GM15510 (cell line): ENCODE measurements around the gene HOXD8.

Experiments
- POLR2A ChIP-seq: IDR thresholded peaks from 3 replicates; pipeline ENCODE4 v1.6.1; 2011; ENCODE audit warnings: borderline replicate concordance; ENCODE audit not compliant: insufficient read length; ENCODE audit errors: extremely low read depth

The HOXD8 gene

DNA sequence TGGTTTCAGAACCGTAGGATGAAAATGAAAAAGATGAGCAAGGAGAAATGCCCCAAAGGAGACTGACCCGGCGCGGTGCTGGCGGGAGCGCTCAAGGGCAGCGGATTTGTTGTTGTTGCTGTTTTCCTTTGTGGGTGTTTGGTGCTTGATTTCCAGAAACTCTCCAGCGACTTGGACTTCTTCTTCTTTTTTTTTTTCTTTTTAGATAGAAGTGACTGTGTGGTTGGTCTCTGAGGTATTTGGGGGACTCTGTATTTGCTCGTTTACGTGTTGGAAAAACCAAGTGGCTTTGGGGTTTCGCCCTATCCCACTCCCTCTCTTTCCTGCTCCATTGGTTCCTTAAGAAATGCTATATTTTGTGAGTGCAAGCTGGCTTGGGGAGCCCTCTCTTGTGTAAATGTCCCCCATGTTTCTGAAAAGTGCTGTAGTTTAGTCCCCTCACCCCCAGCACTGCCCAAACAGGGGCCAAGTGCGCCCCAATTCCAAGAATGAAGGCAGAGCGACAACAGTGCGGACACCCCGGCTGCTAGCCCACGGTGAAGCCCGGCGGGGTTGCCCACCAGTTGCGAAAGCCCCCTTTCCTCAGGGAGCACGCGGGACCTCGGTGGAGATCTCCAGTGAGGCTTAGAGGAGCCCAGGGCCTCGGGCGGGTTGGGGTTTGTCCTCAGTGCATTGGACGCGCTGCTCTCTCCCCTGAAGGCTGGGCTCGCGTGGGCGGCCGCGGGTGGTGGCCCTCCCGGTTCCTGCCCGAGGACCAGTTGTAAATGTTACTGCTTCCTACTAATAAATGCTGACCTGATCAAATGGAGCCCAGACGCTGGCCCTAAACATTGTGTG is 5.2 kb upstream of the HOXD8 start:
- TF ChIP-seq POLR2A: no peak

DNA sequence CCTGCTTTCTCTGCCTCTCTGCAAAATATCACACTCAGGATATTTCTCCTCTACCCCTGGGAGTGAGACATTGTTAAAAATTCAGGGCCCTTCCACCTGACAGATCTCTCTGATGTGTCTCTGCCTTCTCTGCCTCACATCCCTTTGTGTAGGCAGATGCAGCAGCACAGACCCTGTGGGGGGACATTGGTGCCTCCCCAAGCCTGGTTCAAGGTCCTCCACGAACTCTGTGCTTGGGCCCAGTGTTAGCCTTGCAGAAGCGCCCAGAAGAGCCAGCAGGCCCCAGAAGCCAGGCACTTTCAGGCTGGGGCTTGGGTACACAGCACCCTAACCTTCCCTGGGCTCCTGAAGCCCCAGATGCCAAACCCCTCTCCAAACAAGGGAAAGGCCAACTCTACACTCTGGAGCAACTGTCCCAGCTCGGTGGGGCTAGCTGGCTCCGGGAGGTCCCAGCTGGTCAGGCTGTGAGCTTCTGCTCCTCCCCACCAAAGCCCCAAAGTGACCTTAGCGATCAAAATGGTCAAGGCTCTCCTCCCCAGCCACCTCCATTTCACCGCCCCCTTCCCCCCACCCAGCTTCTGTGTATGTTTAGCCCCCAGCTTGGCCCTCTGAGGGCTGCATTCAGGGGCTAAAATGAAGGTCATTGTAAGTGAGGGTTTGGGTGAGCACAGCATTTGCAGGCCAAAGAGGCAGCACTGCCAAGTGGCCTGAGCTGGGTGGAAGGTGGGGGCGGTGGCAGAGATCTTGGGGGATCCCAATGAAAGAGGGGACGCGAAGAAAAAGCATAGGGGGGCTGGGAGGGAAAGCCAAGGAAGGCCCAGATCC is 4.3 kb upstream of the HOXD8 start:
- TF ChIP-seq POLR2A: no peak

DNA sequence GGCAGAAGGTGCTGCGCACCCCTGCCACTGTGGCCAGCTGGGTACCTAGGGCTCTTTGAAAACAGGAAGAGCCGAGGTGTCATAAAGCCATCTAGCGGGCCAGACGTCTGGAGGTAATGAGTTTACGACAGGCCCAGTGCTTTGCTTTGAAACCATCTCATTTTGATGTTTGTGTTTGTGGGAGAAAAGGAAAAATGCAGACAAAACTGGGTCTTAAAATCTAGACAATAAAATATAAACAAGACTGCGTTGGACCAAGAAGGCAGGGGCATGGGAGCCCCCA is 3.8 kb upstream of the HOXD8 start:
- TF ChIP-seq POLR2A: no peak

DNA sequence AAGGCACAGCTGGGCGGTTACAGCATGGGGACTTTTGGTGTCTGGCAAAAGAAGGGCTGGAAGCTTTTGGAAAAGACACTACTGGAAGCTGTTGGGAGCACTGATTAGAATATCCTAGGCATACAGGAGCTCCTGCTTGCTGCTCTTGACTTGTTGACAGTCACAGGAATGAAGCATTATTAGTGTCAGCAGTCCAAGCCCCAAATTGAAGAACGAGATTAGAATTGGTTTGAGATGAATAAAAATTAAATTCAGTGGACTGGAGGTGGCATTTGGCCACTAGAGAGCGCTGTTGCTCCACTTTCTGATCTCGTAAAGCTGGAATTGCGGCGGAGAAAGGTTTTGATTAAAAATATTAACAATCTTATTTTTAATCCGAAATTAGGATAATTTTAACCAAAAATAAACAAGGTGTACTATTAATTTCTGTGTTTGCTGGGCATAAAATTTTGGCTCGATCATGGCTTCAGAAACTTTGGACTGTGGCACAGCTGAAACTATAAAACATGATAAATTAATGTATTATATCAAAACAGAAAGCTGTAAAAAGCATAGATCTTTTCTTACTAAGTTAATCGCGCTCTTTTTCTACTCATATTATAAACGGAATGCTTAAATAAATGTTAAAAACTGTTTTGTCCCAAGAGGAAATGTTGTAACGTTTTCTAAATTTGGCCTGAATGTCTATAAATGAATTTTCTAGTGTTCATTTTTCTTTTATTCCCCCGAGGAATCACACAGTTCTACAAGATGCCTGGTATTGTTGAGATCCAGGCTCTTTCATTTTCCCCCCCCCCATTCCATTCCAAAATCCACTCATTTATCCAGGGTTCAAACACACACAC is 2.4 kb upstream of the HOXD8 start:
- no peak for TF ChIP-seq POLR2A

DNA sequence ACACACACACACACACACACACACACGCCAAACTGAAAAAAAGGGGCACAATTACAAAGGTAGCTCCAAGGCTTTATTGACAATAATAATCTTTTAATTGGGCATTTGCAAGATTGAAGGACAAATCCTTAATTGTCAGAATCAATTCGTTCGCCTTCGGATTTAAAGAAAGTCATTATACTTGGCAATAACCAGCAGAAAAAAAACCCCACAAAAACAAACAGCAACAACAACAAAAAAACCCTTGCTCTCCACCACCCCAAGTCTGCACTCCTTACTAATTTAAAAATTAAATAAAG is 1.8 kb upstream of the HOXD8 start:
- TF ChIP-seq POLR2A: no peak

DNA sequence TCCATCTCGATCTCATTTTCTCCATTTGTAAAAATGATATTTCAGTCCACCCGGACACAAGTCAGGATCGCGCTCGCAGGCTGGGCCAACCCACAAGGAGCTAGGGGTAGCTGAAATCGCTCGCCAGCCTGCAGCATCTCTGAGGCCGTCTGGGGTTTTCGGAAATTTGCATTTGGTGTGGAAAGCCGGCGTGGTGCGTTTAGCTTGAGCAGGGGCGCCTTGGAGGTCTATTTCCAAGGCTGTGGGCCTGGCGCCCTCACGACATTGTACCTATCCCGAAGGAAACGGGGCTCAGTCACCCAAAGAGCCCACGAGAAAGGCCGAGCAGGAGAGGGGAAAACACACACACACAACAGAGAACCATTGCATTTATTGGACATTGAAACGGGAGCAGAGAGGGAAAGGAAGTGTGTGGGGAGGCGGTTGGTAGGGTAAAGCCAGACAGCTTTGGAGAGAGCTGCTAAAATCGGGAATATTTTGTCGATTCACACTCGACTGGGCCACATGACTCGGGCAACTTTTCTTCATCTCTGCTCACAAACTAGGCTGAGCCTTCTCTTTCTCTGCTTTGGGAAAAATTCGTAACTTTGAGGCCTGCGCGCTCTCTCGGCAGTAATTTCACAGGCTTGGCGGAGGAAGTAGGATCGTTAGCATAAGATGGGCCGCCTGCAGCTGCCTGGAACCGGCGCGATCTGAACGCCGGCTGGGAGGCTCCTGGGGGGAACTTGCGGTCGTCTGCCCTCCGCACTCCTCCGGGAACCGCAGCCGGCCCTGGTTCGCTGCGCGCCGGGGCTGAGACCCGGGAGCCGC is 1.1 kb upstream of the HOXD8 start:
- TF ChIP-seq POLR2A: no peak

DNA sequence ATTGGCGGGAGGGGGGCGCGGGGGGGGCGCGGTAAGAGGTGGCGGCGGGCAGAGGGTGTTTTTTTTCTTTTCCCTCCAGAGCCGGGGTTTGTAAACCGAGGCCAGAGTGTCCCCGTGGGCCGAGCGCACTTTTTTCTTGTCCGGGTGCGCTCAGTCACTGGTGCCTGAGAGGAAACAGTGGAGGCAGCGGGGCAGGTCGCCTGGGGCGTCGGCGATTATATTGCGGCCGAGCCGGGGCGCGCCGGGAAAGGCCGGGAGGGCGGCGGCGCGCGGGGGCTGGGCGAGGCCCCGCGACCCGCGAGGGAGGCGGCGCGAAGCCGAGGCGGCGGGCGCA is 275 bp downstream of the HOXD8 start:
- TF ChIP-seq POLR2A: no peak

DNA sequence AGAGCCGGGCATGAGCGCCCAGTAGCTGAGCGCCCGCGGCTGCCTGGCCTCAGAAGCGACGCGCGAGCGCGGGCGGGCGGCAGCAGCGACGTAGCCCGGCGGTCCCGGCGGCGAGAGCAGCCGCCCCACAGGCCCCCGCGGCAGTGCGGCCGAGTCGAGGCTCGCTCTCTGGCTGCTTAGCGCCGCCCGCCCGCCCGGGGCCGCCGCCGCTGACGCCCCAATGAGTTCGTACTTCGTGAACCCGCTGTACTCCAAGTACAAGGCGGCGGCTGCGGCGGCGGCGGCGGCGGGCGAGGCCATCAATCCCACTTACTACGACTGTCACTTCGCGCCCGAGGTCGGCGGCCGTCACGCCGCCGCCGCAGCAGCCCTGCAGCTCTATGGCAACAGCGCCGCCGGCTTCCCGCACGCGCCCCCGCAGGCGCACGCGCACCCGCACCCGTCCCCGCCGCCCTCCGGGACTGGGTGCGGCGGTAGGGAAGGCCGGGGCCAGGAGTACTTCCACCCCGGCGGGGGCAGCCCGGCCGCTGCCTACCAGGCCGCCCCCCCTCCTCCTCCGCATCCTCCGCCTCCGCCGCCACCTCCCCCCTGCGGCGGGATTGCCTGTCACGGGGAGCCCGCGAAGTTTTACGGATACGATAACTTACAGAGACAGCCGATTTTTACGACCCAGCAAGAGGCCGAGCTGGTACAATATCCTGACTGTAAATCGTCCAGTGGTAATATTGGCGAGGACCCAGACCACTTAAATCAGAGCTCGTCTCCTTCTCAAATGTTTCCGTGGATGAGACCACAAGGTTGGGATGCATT is 847 bp downstream of the HOXD8 start:
- TF ChIP-seq POLR2A: no peak

DNA sequence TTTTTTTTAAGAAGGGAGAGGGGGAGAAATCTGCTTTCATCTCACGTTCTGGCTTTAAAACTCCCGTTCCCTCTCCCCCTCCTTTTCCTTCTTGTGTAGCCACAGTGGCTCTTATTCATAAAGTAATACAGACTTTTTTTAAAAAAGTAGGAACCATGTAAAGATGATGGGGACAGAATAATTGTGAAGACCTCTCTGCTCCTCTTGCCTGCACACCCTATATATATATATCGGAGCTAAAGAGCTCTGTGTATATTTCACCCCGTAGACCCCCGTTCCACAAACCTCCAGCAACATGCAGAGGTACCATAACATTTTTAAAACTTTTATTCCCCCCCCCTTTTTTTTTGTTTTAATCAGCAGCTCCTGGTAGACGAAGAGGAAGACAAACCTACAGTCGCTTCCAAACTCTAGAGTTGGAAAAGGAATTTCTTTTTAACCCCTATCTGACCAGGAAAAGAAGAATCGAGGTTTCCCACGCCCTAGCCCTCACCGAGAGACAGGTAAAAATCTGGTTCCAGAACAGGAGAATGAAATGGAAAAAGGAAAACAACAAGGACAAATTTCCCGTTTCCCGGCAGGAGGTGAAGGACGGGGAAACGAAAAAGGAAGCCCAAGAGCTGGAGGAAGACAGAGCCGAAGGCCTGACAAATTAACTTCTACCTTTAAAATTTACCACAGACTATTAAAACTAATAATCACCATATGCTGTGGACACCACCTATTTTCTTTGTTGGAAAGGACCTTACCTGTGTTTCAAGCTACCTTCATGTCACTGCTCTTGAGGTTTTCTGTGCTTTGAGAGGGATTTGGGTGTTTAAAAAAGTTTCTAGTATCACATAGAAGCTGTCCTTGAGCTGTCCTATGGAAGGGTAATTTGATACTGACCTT is 1.7 kb downstream of the HOXD8 start:
- TF ChIP-seq POLR2A: no peak

DNA sequence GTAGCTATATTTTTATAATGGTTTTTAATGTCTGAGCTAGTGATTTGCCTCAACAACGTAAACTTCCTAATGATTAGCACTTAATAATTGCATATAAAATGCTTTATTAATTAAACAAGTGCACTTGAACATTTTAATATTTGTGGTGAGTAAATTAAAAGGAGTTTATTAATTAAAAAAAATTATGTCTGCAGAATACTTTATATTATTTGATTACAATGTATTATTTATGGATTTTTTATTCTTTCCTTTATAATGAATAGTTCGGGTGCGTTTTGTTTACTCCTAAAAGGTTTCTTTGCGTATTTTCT is 2.3 kb downstream of the HOXD8 start:
- TF ChIP-seq POLR2A: no peak

DNA sequence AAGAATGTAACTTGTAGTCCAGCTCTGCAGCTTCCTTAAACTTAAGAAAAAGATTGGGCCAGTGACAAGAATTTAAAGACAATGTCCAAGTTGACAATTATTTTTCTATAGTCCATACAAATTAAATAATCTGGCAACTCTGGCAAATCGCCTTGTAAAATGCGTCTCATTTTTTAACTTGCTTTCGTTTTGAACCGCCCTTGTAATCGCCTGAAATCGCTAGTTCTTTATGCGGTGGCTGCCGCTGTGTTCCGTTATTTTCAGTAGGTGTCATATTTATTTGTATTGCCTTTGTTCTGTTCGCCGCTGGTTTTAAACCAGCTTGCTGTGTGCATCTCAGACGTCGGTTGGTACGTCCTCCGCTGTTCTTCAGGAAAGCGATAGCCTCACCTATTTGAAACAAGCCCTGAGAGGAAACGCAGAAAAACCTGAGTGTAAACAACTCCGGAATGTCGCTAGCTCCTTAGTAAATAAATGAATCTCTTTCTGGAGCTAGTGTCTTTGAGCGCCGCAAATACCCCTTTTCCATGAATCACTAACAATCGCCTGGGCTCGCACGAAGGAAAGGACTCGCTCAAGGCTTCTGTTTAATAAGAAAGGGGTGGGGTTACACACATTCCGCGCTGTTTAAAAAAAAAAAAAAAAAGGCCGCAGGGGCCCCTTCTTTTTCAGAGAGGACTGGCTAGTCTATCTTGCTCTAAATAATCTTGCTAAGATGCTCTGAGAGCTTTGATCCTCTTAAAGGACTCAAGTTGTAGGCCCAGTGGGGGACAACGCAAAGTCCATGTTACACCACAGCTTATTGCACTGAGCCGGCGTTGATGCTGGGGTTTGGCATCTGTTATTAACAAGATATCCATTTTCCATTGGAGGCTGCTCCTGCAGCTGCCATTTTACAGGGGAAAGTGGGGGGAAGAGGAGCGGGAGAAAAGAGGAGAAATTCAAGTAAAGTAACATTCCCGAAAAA is 3.0 kb downstream of the HOXD8 start:
- TF ChIP-seq POLR2A: no peak

DNA sequence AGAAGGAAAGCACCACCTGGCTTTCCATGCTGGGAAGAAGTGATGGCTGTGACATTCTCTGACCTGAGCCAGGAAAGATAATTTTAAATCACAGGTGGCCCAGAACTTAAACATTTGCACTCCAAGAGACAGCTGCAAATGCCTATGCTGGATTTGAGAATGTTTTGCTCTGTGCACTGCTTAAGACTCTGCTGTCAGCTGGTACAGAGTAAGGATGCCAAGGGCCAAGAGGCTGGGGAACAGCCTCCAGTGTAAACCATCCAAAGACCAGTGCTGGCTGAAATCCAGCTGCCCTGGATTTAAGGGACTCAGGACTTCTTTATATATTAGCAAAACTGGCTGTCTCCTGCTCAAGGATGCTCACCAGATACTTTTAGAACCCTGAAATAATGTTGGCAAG is 3.9 kb downstream of the HOXD8 start:
- no peak for TF ChIP-seq POLR2A

DNA sequence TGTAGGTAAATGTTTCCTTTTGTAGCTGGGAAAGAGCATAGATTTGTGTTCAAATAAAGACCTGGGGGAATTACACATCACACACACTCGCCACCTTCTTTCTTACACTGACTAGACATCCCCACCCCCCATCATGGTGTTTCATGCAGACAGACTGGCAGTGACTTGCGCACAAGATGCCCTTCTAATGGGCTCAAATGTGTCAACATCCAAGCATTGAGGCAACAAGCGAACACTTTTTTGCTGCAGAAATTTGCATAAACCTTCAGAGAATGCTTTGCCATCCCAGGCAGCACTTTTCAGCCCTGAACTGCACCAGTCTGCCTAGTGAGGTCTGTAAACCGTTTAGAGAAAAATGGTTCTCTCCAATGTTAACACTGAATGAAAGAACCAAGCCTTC is 4.5 kb downstream of the HOXD8 start:
- TF ChIP-seq POLR2A: no peak

DNA sequence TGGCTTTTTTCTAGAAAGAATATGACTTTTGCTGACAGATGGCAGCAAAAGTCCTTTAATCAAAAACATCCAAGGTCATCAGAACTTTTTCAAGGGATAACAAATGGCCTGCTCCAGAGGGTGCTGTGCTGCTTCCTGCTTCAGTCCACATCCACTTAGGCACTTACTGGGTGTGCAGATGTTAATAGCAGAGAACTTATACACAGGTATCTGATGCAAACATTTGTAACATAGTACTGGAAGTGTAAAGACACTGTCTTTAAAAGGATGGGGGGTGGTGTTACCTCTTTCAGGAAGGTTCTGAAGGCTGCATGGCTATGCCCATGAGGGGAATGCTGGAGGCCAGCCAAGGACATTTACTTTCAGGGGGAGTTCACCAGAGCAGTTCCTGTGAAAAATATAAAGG is 5.5 kb downstream of the HOXD8 start:
- TF ChIP-seq POLR2A: no peak
